ENCODE data around the gene KCTD1. TPM values are rescaled to one million over a fixed set of nuclear protein-coding genes. Genes with fewer than 3 reads are reported as not detected.

Gene KCTD1
- polyA plus RNA-seq, 3 donors, result 0.40 TPM; not detected in 2

DNA sequence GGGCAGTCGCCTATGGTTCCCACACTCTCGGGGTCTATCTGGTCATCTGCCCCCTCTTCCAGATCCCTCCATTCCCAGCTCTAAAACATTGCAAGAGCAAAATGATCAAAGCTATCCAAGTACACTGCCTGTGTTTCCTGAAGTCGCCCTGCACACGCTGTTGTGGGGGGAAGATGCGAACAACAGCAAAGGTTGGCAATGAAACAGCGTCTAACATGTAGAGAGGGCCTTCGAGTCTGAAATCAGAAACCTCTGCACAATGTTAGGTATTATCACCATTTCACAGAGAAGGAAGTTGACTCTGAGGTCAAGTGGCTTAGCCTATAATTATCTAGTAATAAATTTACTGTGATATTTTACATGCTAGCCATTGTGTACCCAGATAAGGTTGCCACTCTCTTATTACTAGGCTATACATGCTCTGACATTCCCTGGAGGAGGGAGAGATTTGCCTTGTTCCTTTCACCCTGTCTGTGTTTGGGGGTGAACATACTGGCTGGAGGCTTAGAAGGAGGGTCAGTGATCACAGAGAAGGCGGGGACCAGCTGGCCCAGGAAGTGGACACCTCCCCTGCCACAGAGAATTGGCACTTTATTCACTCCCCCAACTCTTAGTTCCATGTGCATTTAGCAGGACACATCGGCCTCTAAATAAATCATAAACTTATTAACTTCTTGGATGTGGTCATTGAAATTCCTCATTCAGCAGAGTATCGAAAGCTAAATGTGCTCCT lies 36.8 kb downstream of the KCTD1 start:
- Histone ChIP-seq H3K9ac (ENCODE audit: insufficient read depth, low read length, poor library complexity, severe bottlenecking) (no peak overlapping the region), H4K20me1 (ENCODE audit: insufficient read depth, low read length) (no peaks in the 10 kb centered on the region), H2AFZ (ENCODE audit: insufficient read depth, low read depth, low read length, poor library complexity, severe bottlenecking) (no peak overlapping the region), H3K4me2 (replicated peaks; ENCODE audit: extremely low read depth, low read length, poor library complexity, severe bottlenecking) (no peak overlapping the region), H3K9me3 (replicated peaks in 1 of 2; ENCODE audit: control insufficient read depth in 1 of 2, insufficient read depth in 1 of 2, low read length in 2 of 2) (no peaks in the 10 kb centered on the region), H3K27ac (ENCODE audit: low read depth in 1 of 2, low read length in 2 of 2) (no peak overlapping the region), H3K79me2 (ENCODE audit: insufficient read depth, low read length) (no peaks in the 10 kb centered on the region), H3K27me3 (ENCODE audit: control insufficient read depth in 2 of 2, insufficient read depth in 2 of 2, low read length in 2 of 2) (no peaks in the 10 kb centered on the region), H3K4me3 (replicated peaks in 1 of 3; ENCODE audit: low read depth in 2 of 3, low read length in 3 of 3) (no peak overlapping the region), H3K36me3 (replicated peaks in 1 of 2; ENCODE audit: control insufficient read depth in 1 of 2, insufficient read depth in 2 of 2, low read length in 2 of 2) (no peaks in the 10 kb centered on the region), H3K4me1 (ENCODE audit: control insufficient read depth in 1 of 2, insufficient read depth in 2 of 2, low read length in 2 of 2) (no peaks in the 10 kb centered on the region)
- intact Hi-C loops (cut with micrococcal nuclease), result no loop called here
- TF ChIP-seq, protein P1, sequence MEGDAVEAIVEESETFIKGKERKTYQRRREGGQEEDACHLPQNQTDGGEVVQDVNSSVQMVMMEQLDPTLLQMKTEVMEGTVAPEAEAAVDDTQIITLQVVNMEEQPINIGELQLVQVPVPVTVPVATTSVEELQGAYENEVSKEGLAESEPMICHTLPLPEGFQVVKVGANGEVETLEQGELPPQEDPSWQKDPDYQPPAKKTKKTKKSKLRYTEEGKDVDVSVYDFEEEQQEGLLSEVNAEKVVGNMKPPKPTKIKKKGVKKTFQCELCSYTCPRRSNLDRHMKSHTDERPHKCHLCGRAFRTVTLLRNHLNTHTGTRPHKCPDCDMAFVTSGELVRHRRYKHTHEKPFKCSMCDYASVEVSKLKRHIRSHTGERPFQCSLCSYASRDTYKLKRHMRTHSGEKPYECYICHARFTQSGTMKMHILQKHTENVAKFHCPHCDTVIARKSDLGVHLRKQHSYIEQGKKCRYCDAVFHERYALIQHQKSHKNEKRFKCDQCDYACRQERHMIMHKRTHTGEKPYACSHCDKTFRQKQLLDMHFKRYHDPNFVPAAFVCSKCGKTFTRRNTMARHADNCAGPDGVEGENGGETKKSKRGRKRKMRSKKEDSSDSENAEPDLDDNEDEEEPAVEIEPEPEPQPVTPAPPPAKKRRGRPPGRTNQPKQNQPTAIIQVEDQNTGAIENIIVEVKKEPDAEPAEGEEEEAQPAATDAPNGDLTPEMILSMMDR (IDR thresholded peaks at IDR 0.05), result no peak
- H3K9me3 Mint-ChIP-seq, result peaks cover 0 to 5% (median 0%) of the 10 kb centered on the region in 7 donors
- H3K36me3 Mint-ChIP-seq, result no peaks in the 10 kb centered on the region
- no peak overlapping the region for H3K4me3 Mint-ChIP-seq
- H3K27me3 Mint-ChIP-seq (ENCODE audit: low read depth in 3 of 3), result peaks cover 0 to 1% (median 0%) of the 10 kb centered on the region in 3 donors
- no peak overlapping the region for H3K27ac Mint-ChIP-seq
- DNase-seq, result no peak
- 86% methylated on average over 2 of the region's 10 CpGs for WGBS (ENCODE audit: insufficient coverage)
- H3K4me1 Mint-ChIP-seq, result no peaks in the 10 kb centered on the region

DNA sequence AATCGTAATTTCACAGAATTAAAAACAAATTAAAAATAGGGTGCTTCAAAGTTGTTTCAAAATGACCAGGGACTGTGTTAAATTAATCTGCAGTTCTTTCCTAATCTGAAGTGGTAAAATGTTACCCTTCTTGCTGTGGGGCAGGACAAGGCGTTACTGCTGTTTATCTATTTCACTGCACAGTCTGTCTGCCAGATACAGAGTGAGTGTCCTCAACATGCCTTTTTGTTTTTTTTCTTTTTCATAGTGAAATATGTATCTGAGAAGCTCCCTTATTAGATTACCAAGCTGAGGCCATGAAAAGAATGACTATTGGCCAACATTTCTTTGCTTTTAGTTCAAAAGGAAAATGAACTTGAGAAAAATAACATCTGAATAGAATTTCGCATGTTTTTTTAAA lies 38.0 kb downstream of the KCTD1 start:
- no peaks in the 10 kb centered on the region for H3K79me2 ChIP-seq (ENCODE audit: insufficient read depth, low read length)
- no peak overlapping the region for H3K27ac ChIP-seq (ENCODE audit: low read depth in 1 of 2, low read length in 2 of 2)
- H3K4me2 ChIP-seq (replicated peaks; ENCODE audit: extremely low read depth, low read length, poor library complexity, severe bottlenecking), result no peak overlapping the region
- H3K9ac ChIP-seq (ENCODE audit: insufficient read depth, low read length, poor library complexity, severe bottlenecking), result no peak overlapping the region
- Mint-ChIP-seq H3K4me1 (no peaks in the 10 kb centered on the region), H3K27me3 (ENCODE audit: low read depth in 3 of 3) (peaks cover 0 to 1% (median 0%) of the 10 kb centered on the region in 3 donors), H3K27ac (no peak overlapping the region), H3K4me3 (no peak overlapping the region), H3K9me3 (peaks cover 0 to 5% (median 0%) of the 10 kb centered on the region in 7 donors), H3K36me3 (no peaks in the 10 kb centered on the region)
- H3K27me3 ChIP-seq (ENCODE audit: control insufficient read depth in 2 of 2, insufficient read depth in 2 of 2, low read length in 2 of 2), result no peaks in the 10 kb centered on the region
- TF ChIP-seq, protein P1 (IDR thresholded peaks at IDR 0.05), result no peak
- no peaks in the 10 kb centered on the region for H3K36me3 ChIP-seq (replicated peaks in 1 of 2; ENCODE audit: control insufficient read depth in 1 of 2, insufficient read depth in 2 of 2, low read length in 2 of 2)
- WGBS (ENCODE audit: insufficient coverage), result no CpG with 5 or more reads among the region's 3 CpGs
- intact Hi-C loops (cut with micrococcal nuclease), result no loop called here
- H3K9me3 ChIP-seq (replicated peaks in 1 of 2; ENCODE audit: control insufficient read depth in 1 of 2, insufficient read depth in 1 of 2, low read length in 2 of 2), result no peaks in the 10 kb centered on the region
- H4K20me1 ChIP-seq (ENCODE audit: insufficient read depth, low read length), result no peaks in the 10 kb centered on the region
- no peak overlapping the region for H2AFZ ChIP-seq (ENCODE audit: insufficient read depth, low read depth, low read length, poor library complexity, severe bottlenecking)
- H3K4me1 ChIP-seq (ENCODE audit: control insufficient read depth in 1 of 2, insufficient read depth in 2 of 2, low read length in 2 of 2), result no peaks in the 10 kb centered on the region
- no peak for DNase-seq
- no peak overlapping the region for H3K4me3 ChIP-seq (replicated peaks in 1 of 3; ENCODE audit: low read depth in 2 of 3, low read length in 3 of 3)

Measured in CD14-positive monocyte (primary cell).